Measurements from ENCODE around the gene UXS1. TPM values are rescaled to one million over a fixed set of nuclear protein-coding genes. Genes with fewer than 3 reads are reported as not detected.
"Not testable (repeated sequence)": the region's sequence is repeated elsewhere in the genome, so short reads cannot be mapped to it uniquely, and the experiment has no call there.

UXS1 gene
- total RNA-seq, 2 donors from 2014 or later, result 62.0 to 105 TPM

DNA sequence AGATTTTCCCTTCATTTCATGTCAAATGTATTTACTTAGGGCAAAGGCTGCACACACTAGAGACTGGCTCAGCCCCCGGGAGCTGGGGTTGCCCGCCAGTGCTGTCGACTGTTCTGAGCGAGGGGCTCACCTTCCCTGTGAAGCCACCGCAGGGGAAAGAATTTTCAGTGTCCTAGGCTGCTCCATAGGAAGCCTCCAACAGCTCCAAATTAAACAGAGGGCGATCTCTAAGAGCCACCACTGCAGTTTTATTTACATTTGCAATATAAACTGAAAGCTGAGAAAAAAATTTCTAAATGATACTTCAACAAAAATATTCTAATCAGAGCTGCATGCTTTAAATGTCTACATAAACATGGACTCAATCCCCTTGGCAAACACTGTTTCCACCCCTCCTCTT lies 54.0 kb downstream of the UXS1 start:
- Mint-ChIP-seq H3K4me1 (peaks cover 56% of the 10 kb centered on the region), H3K9me3 (no peaks in the 10 kb centered on the region), H3K27ac (peak overlapping the region; percentile 90), H3K36me3 (ENCODE audit: low read depth) (peaks cover 66% of the 10 kb centered on the region), H3K27me3 (no peaks in the 10 kb centered on the region), H3K4me3 (peak overlapping the region; percentile 85)
- ATAC-seq (replicated peaks), result no peak

GRCh38 chr2:106139238-106139935 lies 54.7 kb downstream of the UXS1 start:
- peak overlapping the region; percentile 85 for H3K4me3 Mint-ChIP-seq
- peaks cover 48% of the 10 kb centered on the region for H3K4me1 Mint-ChIP-seq
- no peaks in the 10 kb centered on the region for H3K27me3 Mint-ChIP-seq
- no peaks in the 10 kb centered on the region for H3K9me3 Mint-ChIP-seq
- H3K36me3 Mint-ChIP-seq (ENCODE audit: low read depth), result peaks cover 59% of the 10 kb centered on the region
- peak; percentile 56 for ATAC-seq (replicated peaks)
- H3K27ac Mint-ChIP-seq, result peak overlapping the region; percentile 90

DNA sequence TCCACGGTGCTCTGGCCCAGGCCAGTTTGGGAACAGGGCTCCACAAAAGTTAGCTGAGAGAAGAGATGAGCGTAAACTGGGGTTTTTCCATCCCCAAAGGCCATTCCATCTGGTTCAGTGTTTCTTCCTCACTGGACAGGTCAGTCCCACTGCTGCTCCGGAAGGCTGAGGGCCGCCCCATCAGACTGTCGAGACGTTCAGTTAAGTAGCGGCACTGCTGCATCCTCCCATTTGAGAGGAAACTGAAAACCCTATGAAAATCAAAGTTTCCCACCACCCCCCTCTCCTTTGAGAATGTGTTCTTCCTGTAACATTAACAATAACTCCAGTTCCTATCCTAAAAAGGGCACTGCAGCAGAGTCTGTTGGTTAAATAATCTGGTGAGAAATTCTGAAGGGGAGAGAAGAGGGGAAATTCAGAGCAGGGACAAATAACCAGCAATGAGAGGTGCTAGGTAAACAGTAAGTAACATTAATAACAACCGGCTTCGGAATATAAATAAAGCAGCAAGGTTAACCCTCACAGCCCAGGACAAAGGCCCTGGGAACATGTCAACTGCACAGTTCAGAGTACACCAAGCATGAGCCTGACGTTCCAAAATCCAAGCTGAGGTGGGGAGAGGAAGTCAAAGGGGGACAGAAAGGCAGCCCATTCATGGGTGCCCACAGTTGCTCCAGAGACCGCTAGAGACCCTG lies 55.4 kb downstream of the UXS1 start:
- peaks cover 52% of the 10 kb centered on the region for H3K36me3 Mint-ChIP-seq (ENCODE audit: low read depth)
- H3K4me3 Mint-ChIP-seq, result peak overlapping the region; percentile 85
- H3K9me3 Mint-ChIP-seq, result no peaks in the 10 kb centered on the region
- no peaks in the 10 kb centered on the region for H3K27me3 Mint-ChIP-seq
- H3K27ac Mint-ChIP-seq, result peak overlapping the region; percentile 90
- peaks cover 45% of the 10 kb centered on the region for H3K4me1 Mint-ChIP-seq
- peak; percentile 19 for ATAC-seq (replicated peaks)

DNA sequence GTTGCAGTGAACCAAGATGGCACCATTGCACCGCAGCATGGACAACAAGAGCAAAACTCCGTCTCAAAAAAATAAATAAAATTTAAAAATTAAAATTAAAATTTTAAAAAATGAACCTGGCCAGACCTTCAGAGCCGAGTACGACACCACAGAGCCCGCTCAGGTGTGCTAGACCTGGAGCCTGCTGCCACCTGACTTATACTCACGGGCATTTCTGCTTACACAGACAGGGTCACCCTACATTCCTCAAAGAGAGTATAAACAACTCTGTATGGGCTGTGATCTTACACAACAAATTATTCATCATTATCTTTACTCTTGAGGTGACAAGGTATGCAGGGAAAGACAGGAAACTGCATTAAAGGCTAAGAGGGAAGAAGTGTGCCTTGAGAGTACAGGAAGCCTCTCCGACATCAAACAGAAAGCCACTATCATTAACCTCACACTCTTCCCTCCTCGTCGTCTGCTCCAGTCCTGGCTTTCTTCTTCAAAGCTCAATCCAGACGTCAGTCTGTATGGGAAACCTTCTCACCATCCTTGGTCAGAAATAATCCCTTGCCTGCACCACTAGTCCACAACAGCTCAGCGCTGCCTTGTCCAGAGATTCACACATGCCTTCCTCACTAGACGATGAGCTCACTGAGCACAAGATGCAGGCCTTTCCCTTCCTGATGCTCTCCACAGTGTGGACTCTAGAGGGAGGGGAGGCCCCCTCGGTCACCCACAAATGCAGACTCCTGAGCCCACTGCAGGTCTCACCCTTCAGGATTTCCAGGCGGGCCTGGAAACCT lies 56.2 kb downstream of the UXS1 start:
- peak overlapping the region; percentile 85 for H3K4me3 Mint-ChIP-seq
- ATAC-seq (replicated peaks), result peak; percentile 61
- H3K4me1 Mint-ChIP-seq, result peaks cover 38% of the 10 kb centered on the region
- H3K36me3 Mint-ChIP-seq (ENCODE audit: low read depth), result peaks cover 44% of the 10 kb centered on the region
- H3K27ac Mint-ChIP-seq, result peak overlapping the region; percentile 90
- no peaks in the 10 kb centered on the region for H3K27me3 Mint-ChIP-seq
- no peaks in the 10 kb centered on the region for H3K9me3 Mint-ChIP-seq

DNA sequence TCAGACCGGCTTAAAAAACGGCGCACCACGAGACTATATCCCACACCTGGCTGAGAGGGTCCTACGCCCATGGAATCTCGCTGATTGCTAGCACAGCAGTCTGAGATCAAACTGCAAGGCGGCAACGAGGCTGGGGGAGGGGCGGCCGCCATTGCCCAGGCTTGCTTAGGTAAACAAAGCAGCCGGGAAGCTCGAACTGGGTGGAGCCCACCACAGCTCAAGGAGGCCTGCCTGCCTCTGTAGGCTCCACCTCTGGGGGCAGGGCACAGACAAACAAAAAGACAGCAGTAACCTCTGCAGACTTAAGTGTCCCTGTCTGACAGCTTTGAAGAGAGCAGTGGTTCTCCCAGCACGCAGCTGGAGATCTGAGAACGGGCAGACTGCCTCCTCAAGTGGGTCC lies 62.9 kb downstream of the UXS1 start:
- H3K4me3 Mint-ChIP-seq; H3K27me3 Mint-ChIP-seq; ATAC-seq (replicated peaks); H3K9me3 Mint-ChIP-seq; H3K27ac Mint-ChIP-seq: not testable (repeated sequence)
- Mint-ChIP-seq H3K4me1 (peaks cover 21% of the 10 kb centered on the region), H3K36me3 (ENCODE audit: low read depth) (peaks cover 35% of the 10 kb centered on the region)

DNA sequence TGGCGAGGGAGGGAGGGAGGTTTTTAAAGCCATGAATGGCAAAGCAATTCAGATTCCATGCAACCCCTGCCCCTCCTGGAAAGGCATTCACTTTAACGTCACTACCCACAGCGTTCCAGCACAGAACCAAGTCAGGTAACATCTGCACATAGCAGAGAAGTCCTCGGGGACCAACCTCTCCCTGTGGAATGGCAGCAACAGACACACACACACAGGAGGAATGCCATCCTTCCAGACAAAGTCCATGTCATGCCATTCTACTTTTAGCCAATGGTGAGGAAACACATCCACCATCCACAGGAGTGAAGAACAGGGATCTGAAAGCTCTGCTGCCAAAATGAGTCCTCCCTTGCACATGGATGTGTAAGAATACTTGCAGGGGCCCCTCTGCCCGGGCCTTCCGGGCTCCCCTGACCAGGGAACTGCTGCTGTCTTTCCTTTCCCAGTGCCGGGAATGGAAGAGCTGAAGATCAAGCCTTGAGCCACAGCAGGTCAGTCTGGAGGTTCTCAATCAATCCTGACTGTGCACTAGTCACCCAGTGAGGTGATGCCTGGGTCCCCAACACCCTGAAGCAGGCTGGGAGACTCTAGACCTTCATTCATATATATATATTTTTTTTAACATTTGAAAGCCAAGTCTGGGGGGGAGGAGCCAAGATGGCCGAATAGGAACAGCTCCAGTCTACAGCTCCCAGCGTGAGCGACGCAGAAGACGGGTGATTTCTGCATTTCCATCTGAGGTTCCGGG lies 63.7 kb downstream of the UXS1 start:
- H3K27ac Mint-ChIP-seq, result no peak overlapping the region
- no peak for ATAC-seq (replicated peaks)
- H3K27me3 Mint-ChIP-seq, result no peaks in the 10 kb centered on the region
- H3K4me1 Mint-ChIP-seq, result peaks cover 21% of the 10 kb centered on the region
- H3K9me3 Mint-ChIP-seq, result no peaks in the 10 kb centered on the region
- H3K4me3 Mint-ChIP-seq, result no peak overlapping the region
- peaks cover 42% of the 10 kb centered on the region for H3K36me3 Mint-ChIP-seq (ENCODE audit: low read depth)

DNA sequence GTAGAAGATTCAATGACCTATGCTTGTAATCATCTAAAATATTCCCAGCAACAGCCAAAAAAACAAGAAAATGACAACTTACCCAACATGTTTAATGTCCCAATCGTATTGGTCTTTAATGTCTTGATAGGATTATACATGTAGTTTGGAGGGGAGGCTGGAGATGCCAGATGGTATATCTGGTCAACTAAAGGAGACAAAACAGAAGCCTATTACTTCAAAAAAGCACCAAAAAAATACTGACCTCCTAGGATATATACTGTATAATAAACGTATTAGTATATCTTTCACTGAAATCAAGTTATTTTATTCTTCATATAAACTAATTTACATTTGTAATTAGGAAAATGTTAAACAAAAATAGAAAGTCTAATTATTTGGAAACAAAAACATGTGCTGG lies 64.5 kb downstream of the UXS1 start:
- Mint-ChIP-seq H3K36me3 (ENCODE audit: low read depth) (peaks cover 51% of the 10 kb centered on the region), H3K27me3 (no peaks in the 10 kb centered on the region), H3K9me3 (no peaks in the 10 kb centered on the region), H3K27ac (peak overlapping the region; percentile 47), H3K4me1 (peaks cover 21% of the 10 kb centered on the region), H3K4me3 (no peak overlapping the region)
- ATAC-seq (replicated peaks), result no peak

GRCh38 chr2:106129150-106129549 lies 65.0 kb downstream of the UXS1 start:
- Mint-ChIP-seq H3K36me3 (ENCODE audit: low read depth) (peaks cover 55% of the 10 kb centered on the region), H3K4me1 (peaks cover 21% of the 10 kb centered on the region), H3K27ac (peak overlapping the region; percentile 47), H3K4me3 (no peak overlapping the region), H3K9me3 (no peaks in the 10 kb centered on the region), H3K27me3 (no peaks in the 10 kb centered on the region)
- ATAC-seq (replicated peaks), result no peak

DNA sequence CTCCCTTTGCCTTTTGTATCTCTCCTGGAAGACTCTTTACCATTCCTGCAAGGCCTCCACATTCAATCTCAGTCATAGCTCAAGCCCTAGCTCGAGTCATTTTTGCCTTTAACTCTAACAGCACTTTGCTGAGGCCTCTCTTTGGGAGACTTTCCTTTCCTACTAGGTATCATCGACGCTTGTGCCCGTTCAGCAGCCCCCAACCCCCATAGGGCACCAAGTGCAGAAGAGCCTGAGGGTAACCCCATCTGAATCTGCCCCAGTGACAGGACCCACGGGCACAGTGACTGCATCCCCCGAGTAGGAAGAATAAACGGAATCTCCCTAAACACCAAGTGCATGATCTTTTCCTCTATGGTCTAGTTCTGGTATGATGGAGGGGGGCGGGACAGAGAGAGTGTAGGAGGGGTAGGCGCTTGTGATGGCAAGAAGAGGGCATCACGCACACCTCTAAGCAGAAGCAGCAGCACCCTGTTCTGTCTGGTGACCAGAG lies 66.3 kb downstream of the UXS1 start:
- Mint-ChIP-seq H3K27ac (peak overlapping the region; percentile 63), H3K4me3 (peak overlapping the region; percentile 3), H3K9me3 (no peaks in the 10 kb centered on the region), H3K4me1 (peaks cover 21% of the 10 kb centered on the region), H3K36me3 (ENCODE audit: low read depth) (peaks cover 68% of the 10 kb centered on the region), H3K27me3 (no peaks in the 10 kb centered on the region)
- peak; percentile 50 for ATAC-seq (replicated peaks)

DNA sequence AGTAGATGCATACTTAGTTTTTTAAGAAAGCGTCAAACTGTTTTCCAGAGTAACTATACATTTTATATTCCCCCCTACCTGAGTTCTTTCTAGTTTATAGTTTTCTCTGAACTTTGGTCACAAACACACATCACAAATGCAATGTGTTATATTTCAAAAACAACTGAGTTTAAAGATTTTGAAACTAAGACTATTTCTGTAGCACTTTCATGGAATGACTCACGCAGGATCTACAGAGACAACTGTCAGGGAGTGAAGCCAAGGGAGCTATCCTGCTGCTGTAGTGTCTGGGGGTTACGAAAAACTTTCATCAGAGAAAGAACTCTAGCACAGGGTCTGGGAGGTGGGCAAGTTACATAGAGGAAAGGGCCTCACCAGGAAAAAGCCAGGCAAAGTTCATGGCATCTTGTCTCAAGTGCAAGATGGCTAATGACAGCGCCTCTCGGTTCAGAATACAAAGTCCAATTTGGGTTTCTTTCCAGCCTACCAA lies 66.8 kb downstream of the UXS1 start:
- Mint-ChIP-seq H3K4me3 (peak overlapping the region; percentile 3), H3K27ac (peak overlapping the region; percentile 63), H3K36me3 (ENCODE audit: low read depth) (peaks cover 73% of the 10 kb centered on the region), H3K27me3 (no peaks in the 10 kb centered on the region), H3K4me1 (peaks cover 21% of the 10 kb centered on the region), H3K9me3 (no peaks in the 10 kb centered on the region)
- ATAC-seq (replicated peaks), result peak; percentile 85

DNA sequence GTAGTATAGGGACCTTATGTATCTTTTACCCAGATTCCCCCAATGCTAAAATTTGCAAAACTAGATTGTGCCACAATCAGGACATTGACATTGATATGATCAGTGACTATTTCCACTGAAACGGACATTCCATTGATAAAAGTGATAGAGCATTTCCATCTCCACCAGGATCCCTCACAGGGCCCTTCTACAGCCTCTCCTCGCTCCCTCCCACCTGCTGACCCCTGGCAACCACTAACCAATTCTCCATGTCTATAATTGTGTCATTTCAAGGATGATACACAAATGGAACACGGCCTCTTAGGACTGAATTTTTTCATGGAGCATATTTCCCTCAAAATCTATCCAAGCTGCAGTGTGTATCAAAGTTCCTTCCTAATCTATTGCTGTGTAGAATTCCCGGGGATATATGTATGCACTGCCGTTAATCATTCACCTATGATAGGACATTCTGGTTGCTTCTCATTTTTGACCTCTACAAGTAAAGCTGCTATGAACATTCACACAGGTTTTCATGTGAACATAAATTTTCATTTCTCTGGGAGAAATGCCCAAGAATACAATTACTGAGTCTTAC lies 67.3 kb downstream of the UXS1 start:
- Mint-ChIP-seq H3K9me3 (no peaks in the 10 kb centered on the region), H3K36me3 (ENCODE audit: low read depth) (peaks cover 77% of the 10 kb centered on the region), H3K4me1 (peaks cover 21% of the 10 kb centered on the region), H3K27ac (peak overlapping the region; percentile 63), H3K4me3 (peak overlapping the region; percentile 3), H3K27me3 (no peaks in the 10 kb centered on the region)
- ATAC-seq (replicated peaks), result no peak

DNA sequence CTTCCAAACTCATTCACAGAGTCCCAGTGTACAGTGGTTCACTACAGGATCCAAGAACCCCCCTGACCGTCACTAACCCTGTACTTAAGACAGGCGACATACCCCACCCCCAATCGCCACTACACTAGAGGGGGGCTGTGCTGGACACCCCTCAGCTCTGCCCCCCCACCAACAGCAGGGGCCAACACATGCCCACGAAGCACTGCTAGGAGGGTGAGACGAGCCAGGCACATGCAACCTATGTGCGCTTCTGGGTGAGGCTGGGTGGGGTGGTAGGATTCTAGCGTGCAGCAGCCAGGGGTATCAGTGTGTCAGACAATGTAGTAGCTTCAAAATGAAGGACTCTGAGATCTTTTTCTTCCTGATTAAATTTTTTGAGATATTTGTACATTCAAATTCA lies 67.8 kb downstream of the UXS1 start:
- no peak for ATAC-seq (replicated peaks)
- H3K36me3 Mint-ChIP-seq (ENCODE audit: low read depth), result peaks cover 82% of the 10 kb centered on the region
- H3K9me3 Mint-ChIP-seq, result no peaks in the 10 kb centered on the region
- H3K27ac Mint-ChIP-seq, result peak overlapping the region; percentile 63
- no peaks in the 10 kb centered on the region for H3K27me3 Mint-ChIP-seq
- peaks cover 21% of the 10 kb centered on the region for H3K4me1 Mint-ChIP-seq
- H3K4me3 Mint-ChIP-seq, result no peak overlapping the region

- Mint-ChIP-seq H3K36me3 (ENCODE audit: low read depth) (peaks cover 87% of the 10 kb centered on the region), H3K27me3 (no peaks in the 10 kb centered on the region), H3K4me3 (no peak overlapping the region), H3K27ac (peak overlapping the region; percentile 55), H3K4me1 (peaks cover 21% of the 10 kb centered on the region), H3K9me3 (no peaks in the 10 kb centered on the region)
- ATAC-seq (replicated peaks), result no peak
Measured at GRCh38 chr2:106124905-106125549, 69.1 kb downstream of the UXS1 start.
